ENCODE data around the gene MMD.
"Not testable (repeated sequence)": the region's sequence is repeated elsewhere in the genome, so short reads cannot be mapped to it uniquely, and the experiment has no call there.

MMD gene, protein sequence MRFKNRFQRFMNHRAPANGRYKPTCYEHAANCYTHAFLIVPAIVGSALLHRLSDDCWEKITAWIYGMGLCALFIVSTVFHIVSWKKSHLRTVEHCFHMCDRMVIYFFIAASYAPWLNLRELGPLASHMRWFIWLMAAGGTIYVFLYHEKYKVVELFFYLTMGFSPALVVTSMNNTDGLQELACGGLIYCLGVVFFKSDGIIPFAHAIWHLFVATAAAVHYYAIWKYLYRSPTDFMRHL

DNA sequence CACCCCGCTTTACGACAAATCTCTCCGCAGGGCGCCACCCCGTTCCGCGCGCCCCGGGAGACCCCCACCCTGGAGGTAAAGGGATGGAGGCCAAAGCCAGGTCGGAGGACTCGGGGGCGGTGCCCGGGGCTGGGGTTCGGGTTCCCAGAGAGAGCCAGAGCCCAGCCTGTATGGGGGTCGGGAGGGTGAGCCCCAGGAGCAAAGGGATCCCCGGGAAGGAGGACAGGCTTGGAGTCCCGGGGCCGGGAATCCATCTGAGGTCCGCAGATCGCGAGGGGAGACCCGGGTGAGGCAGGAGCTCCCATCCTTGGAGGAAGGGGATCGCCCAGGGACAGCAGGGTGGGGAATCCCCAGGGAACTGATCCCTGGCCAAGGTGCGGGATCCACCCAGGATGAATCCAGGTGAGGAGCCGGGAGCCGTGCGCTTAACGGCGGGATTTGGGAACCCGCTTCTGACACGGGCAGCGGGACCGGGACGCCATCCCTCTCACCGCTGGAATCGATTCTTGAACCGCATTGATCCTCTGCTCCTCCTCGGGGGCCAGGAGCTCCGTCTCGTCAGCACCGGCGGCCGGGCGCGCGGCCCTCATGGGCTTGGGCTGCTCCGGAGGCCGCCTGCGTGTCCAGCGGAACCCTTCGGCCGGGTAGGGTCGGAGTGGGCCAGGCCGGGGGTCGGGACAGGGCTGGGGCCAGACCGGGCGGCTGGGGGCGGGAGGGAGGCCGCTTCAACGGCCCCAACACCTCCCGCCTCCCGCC is at the start of gene MMD:
Gene MMD, minus strand, starts transcription at position 657 of the 756 bp plus-strand sequence. Its CDS starts 140 bp downstream, at position 517.
- DNase-seq (ENCODE audit: low read depth), result no peak

DNA sequence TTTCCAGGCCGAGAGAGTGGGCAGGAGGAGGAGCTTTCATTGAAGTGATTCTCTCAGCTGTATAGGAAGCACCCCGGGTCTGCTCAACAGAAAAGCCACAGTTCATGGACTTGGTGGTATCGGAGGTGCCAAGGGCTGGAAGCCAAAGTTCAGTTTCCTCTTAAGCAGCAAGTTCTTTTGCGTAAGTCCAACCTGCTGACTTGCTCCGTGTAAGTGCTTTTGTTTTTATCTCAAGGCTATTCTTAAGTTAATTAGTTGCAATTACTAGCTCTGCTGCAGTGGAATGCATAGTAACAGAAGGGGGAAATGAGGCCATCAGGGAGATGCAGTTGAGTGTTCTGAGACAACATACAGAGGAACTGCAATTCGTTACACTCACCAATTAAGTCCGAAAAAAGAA is 45.0 kb upstream of the MMD start:
- no peak for DNase-seq (ENCODE audit: low read depth)

DNA sequence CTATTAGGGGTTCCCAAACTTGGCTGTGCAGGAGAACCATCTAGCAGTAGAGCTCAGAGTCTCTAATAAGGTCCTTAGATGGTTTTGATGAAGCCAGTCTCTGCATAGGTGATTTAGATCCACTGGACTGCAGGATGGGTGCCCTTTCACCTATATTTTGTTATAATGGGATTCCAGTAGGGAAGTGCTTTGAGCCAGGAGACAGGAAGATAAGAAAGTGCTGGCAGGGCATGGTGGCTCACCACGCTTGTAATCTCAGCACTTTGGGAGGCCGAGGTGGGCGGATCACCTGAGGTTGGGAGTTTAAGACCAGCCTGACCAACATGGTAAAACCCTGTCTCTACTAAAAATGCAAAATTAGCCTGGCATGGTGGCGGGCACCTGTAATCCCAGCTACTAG is 44.1 kb upstream of the MMD start:
- DNase-seq (ENCODE audit: low read depth), result not testable (repeated sequence)

DNA sequence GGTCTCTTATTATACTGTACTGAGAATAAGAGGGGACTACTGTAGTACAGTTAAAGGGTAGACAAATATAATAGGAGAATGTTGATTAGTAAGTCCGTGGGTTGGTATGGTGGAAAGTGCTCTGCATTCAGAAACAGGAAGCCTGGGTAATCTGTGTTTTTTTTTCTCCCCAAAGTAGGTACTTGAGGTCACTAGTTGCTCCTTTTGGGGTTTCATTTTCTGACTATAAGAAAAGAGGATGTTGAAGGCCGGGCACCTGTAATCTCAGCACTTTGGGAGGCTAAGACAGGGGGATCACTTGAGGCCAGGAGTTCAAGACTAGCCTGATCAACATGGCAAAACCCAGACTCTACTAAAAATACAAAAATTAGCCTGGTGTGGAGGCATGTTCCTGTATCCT is 42.0 kb upstream of the MMD start:
- no peak for DNase-seq (ENCODE audit: low read depth)

DNA sequence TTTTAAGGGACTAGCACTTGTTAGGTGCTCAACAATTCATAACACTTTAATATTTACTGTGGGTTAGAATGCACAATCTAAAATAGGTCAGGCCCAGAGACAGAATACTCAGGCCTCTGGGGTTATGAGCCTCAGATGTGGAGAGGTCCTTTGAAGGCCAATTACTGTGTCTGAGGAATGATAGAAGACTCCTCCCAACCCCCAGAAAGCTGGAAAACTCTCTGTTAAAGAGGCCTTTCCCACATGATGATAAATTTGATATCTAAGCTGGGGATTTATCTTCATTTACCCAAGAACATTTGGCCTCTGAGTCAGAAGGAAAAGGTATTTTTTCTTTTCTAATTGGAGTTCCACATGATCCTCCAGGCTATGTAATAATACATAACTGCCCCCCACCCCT is 41.1 kb upstream of the MMD start:
- DNase-seq (ENCODE audit: low read depth), result no peak

DNA sequence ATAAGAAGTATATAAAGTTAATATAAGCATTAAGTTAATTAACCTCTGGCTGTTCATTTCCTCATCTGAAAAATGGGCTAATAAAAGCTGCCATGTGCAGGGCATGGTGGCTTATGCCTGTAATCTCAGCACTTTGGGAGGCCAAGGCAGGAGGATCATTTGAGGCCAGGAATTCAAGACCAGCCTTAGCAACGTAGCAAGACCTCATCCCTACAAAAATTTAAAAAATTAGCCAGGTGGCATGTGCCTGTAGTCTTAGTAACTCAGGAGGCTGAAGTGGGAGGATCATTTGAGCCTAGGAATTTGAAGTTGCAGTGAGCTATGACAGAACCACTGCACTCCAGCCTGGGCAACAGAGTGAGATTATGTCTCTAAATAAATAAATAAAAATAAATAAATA is 40.6 kb upstream of the MMD start:
- no peak for DNase-seq (ENCODE audit: low read depth)

DNA sequence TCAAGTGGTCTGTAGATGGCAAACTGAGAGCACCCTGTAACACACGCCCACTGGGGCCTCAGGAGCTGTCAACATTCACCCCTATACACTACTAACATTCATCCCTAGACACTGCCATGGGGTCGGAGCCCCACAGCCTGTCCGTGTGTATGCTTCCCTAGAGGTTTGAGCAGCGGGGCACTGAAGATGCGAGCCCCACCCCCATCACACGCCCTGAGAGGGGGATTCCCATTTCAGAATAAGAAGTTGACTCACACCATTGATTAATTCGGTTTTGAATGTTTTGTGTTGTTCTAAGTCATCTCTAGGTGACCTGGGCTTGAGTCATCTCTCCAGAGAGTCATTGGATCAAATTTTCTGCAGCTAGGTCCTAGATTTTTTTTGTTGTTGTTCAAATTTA is 37.3 kb upstream of the MMD start:
- peak; percentile 33 for DNase-seq (ENCODE audit: low read depth)

DNA sequence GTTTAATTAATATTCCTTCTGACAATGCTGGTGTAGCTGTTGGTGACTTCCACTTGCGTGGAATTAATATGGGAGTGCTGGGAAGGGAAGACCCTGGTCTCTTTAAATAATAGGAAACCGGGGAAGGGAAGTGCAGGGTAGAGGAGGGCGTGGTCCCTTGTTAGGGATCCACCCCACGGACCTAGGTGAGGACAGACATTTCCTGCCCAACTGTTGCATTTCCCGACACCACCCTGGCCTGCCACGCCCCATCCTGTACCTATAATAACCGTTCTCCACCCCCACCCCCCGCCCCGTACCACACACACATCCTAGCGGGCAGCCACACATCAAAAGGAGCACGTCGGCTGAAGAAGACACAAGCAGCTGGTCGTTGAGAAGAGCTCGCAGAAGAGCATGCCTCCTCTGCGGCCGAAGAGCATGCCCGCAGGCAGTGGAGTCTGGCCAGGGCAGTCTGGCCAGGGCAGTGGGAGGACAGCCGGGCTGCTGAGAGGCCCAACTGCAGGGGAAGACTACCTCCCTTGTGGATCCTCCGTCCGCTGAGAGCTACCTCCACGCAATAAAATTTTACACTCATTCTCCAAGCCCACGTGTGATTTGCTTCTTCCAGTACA is 36.8 kb upstream of the MMD start:
- no peak for DNase-seq (ENCODE audit: low read depth)

DNA sequence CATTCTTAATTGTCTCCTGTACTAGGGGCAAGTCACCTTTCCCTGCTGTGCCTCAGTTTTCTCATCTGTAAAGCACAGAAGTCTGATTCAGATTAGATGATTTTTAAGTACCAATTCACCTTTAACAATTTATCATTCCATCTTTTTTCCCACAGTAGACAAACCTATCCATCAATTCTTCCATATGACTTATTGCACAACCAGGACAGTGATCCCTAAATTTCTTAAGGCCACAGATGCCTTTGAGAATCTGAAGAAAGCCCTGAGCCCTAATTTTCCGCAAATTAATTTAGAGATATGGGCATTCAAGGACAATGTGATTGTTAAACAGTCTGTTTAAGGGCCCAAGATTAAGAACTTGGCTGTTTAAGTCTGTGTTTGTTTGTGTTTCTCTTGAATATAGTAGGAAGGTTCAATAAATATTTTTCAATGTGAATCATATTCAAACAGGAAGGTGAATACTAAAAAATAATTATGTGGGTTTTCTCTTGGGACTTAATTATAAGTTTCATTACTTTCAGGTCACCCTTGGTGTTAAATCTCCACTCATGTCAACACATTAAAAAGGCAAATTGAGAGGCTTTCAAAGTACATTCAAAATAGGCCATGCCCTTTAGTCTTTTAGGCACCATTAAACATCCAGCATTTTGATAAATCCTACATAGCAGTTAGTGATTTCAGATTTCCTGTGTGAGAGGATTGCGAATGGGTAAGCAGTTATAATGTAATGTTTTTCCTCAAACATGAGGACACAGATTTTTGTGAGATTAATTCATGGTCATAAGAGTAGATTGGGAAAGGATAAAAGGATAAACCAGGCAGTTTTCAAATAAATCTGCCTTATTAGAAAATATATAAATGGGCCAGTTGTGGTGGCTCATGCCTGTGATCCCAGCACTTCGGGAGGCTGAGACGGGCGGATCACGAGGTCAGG is 34.9 kb upstream of the MMD start:
- no peak for DNase-seq (ENCODE audit: low read depth)

DNA sequence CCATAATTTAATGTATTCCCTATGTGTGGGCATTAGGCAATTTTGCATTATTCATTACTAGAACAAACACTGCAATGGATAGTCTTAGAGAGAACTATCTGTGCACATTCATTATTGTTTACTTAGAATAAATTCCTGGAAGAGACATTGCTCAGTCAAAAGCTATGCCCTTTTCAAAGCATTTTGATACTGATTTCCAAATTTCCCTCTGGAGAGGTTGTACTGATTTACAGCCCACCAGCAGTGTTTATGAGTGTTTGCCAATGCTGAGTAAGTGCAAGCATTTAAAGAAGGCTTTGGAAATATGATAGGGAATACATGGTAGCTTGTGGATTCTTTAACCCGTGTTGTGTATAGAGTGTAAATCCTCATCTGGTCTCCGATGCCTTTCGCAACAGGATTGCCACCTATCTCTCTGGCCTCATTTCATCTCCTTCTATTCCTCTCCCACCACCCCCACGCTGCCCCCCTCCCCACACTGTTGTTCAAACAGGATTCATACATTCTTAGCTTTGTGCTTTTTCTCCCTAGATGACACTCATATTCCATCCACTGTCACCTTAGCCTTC is 33.4 kb upstream of the MMD start:
- DNase-seq (ENCODE audit: low read depth), result no peak

DNA sequence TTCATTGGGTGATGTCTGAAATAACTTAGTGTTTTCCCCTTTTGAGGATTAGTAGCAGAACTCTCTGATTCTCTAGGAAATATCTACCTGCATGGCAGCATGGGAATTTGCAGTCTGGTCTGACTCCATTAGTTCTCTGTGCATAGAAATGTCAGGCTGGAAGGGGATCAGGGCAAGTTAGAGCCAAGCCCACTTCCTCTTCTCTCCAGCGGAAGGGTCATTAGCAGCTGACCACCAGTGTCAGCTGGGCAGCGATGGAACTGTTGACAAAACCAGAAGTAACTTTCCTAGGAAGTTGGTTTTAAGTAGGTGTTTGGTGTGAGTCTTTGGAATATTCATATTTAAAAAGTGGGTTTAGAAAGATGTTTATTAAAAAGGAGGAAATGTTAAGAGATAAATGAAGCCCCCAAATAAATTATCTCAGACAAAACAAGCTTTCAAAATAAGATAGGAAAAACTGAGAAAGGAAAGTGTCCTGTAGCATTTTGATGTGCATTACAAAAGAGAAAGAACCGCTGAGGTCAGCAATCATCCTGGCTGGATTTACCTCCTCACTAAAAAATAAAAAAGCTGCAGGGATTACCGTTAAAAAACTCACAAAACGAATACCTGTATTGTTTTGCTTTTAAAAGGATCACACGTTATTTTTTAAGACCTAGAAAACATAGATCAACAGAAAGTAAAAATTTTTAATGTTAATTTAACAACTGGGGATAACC is 32.4 kb upstream of the MMD start:
- DNase-seq (ENCODE audit: low read depth), result no peak

DNA sequence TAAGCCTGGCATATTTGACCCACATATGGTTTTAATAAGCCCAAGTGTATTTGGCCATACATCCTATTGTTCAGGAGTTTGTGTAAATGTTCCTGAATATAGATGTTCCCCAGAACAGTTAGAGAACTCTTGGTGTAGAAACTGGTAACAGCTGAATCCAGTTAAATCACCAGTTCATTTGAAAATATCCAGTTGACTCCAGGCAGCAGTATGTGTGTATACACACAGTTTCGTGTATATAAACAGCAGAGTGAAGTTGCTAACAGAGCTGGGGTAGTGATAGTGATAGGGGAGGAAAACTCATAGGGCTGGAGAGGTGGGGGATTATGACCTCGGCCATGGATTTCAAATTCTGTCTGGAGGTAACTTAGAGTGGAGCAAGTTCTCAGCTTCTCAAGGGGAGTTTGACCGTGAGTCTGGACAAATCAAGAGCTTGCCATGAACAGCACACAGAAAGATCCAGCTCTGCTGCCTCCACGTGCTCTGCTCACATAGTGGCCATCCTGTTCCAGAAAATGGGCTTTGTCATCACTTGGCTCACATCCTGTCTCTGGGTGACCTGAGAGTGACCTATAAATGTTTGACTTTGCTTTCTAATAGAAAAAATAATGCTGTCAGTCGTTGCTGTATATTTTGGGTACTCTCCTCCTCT is 30.6 kb upstream of the MMD start:
- no peak for DNase-seq (ENCODE audit: low read depth)

DNA sequence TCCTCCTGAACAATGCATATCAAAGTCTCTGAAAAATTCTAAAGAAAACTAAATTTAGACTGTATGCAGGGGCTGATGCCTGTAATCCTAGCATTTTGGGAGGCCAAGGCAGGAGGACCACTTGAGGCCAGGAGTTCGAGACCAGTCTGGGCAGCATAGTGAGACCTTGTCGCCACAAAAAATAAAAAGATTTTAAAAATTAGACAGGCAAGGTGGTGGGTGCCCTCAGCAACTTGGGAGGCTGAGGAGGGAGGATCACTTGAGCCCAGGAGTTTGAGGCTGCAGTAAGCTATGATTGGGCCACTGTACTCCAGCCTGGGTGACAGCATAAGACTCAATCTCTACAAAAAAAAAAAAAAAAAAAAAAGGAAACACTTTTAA is 30.1 kb upstream of the MMD start:
- no peak for DNase-seq (ENCODE audit: low read depth)

DNA sequence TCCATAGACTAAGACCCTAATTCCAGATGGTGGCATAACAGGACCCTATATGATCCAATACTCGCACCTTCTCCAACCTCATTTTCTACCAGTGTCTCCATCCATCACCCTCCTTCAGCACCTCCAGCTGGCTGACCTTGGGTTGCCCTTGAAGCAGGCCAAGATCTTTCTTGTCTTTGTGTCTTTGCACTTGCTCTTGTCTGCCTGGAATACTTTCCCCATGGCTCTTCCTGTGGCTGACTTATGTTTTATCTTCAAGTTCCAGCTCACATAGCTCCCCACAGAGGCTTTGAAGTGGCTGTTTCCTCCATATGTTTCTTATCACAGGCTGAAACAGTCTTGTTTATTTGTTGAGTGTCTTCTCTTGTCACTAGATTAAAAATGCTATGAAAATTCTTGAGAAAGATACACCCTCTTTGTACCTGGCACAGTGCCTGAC is 29.6 kb upstream of the MMD start:
- DNase-seq (ENCODE audit: low read depth), result no peak

DNA sequence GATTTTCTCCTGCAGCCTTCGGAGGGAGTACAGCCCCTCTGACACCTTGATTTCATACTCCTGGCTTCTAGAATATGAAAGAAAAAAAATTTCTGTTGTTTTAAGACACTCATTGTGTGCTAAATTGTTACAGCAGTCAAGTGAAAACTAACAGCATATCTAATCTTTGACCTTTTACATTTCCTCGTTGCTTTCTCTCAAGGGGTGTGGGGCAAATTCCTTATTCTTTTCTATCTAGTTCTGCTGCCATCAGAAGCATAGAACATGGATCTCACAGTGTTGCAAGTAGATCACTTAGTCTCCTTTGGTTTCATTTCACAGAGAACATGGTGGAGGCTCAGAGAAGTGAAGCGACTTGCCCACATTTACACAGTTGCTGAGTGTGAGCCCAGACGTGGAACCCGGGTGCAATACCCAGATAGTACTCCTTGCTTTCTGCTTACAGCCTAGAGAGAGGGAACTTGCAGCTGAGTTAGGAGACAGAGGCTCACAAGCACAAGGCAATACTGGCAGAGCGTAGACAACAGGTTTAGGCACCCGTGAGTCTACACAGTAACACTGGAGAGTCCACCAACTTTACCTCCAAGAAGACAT is 28.7 kb upstream of the MMD start:
- DNase-seq (ENCODE audit: low read depth), result no peak

DNA sequence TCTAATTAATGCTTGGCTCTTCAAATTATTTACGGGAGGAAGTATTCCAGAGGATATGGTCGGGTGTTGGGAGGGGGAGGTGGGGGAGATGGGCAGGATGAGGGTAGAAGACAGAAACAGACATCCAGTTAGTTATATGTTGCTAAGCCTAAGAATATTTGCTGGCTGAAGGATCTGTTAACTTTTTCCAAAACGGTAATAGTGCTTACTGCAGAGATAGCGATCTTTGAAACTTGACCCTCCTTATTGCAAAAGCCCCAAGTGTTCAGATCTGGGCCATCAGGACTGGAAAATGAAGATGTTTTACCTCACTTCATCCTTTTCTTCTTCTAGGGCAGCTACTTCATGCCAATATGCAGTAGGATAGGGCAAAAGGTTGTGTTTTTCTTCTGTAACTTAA is 27.0 kb upstream of the MMD start:
- no peak for DNase-seq (ENCODE audit: low read depth)

DNA sequence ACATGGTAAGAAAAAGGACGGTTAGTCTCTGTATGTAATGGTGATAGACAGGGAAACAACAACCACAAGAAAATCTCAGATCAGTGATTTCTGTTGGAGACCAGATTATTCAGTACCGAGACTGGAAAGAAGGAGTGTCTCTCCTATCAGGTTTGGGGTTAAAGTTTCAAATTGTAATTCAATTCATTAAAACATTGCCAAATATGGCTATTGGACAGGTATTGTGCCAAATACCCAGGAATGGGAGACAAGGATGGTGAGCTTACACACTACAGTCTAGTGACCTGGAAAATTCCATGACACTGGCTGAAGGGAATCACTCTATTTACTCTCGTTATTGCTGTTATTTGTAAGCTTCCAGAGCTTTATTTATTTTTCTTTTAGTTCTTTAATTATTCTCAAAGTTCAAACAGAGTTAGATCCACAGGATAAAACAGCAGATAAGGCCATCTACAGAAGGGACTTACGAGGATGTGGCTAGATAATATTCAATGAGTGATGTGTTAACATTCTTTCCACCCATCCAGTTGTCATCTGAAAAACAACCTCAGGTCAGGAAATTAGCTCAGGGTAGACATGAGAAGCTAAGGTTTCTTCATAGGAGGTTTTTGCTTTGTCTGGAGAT is 25.1 kb upstream of the MMD start:
- no peak for DNase-seq (ENCODE audit: low read depth)

DNA sequence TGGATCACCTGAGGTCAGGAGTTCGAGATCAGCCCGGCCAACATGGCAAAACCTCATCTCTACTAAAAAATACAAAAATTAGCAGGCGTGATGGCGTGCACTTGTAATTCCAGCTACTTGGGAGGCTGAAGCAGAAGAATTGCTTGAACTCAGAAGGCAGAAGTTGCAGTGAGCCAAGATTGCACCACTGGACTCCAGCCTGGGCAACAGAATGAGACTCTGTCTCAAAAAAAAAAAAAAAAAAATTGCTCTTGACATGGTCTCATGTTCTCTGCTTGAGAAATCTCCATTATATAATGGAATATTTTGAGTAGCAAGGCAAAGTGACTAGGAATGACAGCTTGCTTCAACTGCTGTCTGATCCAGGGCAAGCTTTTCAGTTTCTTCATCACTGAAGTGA is 24.4 kb upstream of the MMD start:
- DNase-seq (ENCODE audit: low read depth), result not testable (repeated sequence)

DNA sequence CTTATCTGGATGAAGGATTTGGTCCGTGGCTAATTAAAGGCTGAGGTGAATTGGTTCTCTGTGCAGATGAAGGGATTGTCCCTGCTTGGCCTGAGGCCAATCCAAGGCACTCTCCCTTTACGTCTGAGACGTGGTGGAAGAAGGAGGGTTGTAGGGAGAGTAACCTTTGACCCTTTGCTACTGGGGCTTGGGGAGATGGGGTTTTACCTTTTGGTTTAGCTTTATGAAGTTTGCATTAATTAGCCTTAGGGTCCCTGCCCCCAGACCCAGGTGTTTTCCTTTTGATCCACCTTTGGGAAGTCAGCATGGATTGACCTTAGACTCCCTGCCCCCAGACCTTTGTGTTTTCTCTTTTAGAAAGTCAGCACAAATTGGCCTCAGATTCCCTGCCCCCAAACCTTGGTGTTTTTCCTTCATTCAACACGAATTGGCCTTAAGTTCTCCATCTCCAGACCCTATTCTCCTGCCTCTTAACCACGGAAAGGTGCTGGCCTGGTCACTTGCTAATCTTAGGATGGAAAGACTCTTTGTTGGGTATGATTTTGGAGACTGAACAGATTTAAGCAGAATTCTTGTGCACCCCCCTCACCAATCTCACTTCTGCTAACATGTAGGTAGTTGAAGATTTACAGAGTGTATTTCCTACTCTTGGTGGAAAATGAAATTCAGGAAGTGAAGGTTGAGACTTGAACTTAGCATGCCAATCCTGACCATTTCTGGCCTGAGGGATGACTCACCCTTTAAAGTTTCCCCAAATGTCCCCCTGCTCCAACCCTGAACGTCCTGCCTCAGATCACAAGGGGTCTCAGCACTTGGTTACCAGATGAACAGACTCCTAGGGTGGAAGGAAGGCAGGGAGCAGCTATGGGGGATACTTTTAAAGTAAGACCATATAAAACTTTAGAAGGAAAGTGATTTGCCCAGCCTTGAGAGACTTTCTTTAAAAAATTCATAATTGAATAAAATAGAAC is 23.1 kb upstream of the MMD start:
- DNase-seq (ENCODE audit: low read depth), result no peak

Measured in HS-27A (cell line).